GM18502 (cell line): Measurements from ENCODE around the gene METTL3.

Source experiments
- ATAC-seq: cut with Tn5 transposase; IDR thresholded peaks from one replicate; pipeline ENCODE4 v1.9.1; 2021; ENCODE audit warnings: mild to moderate bottlenecking; ENCODE audit not compliant: unreplicated experiment, poor library complexity

The METTL3 gene

DNA sequence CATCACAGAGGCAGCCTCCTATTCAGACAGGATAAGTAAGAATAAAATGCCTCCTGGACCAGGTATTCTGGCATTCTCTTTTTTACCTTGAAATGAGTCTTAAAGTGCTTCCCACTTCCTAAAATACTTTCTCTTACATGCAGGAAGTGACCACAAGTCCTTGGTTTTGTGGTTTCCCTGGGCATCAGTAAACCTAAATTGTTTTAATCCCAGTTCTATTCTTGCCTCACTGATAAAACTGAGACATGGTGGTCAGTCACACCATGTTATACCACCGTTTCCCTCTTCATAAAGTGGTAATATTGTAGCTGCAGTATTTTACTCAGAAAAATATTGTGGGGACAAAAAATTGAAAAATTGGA, 16.2 kb upstream of the METTL3 start:
- ATAC-seq = no peak

DNA sequence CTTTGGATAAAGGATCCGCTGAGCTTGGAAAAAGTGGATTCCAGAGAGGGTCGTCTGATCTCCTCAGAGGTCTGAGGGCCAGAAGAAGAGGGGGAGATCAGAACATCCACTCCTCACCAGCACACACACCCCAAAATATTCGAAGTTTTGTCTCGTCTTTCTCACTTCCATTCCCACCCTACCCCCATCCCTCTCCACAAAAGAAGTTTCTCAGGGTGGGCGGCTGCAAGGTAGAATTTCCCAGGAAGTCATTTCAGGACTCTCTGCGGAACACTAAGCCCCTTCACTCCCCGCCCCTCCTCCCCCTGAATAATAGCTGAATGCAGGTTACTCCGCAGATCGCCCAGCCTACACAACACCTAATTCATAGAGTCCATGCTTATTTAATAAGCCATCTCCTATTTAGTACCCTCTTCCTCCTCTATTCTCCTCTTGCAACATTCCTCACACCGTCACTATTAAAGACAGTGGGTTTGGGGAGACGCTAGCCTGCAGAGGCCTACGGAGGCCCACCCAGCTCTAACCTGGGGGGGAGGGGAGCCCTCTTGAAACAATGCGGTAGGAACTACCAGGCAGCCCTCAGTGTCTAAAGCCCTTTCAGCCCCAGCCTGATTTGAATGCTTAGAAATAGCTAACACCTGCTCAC, 15.7 kb upstream of the METTL3 start:
- peak; percentile 49 for ATAC-seq

GRCh38 chr14:21525962-21526671, 15.0 kb upstream of the METTL3 start, which contains the start of gene SALL2:
SALL2 (minus strand) TSS chr14:21526346; CDS start chr14:21526127, 219 bp downstream.
- peak; percentile 72 for ATAC-seq

- ATAC-seq = no peak
These were observed 14.4 kb upstream of the METTL3 start for GRCh38 chr14:21525571-21525961.

DNA sequence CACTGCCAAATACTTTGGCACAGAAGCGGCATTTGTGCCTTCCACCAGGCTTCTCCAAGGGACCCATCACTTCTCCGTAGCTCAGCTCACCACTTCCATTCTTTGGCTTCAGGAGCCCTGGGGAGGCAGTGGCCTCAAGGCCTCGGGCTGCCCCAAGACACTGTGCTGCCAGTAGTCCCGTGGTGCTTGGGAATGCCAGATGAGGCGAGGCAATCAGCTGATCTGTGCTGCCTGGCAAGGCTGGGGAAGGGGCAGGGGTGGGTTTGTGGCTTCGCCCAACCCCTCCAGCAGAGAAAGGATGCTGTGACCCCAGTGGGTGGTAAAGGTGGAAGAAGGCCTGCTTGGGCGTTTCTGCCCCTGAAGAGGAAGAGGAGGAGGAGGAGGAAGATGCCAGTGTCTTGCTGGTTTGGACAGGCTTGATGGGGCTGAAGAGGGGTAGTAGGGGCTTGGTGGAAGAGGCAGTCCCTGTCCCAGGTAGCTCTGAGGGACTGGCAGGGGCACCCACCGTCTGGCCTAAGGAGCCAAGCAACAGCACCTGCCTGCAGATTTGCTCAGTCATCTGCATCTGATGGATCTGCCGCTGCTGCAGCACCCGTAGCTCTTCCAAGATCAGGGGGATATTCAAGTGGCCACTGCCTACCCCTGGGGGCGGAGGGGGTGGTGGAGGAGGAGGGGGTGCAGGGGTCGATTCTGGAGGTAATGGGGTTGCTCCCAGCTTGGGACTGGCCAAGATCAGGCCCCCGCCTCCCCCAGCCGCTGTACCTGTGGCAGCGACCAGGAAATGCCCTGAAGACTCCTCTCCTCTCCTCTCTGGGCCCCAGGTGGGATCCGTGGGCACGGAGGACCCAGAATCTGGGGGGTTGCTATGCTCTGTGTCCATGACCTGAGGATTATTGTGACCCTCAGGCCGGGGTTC, 13.7 kb upstream of the METTL3 start:
- no peak for ATAC-seq

- no peak for ATAC-seq
These were observed 12.1 kb upstream of the METTL3 start for GRCh38 chr14:21523203-21523602.

GRCh38 chr14:21521501-21521900, 10.4 kb upstream of the METTL3 start:
- ATAC-seq = no peak

DNA sequence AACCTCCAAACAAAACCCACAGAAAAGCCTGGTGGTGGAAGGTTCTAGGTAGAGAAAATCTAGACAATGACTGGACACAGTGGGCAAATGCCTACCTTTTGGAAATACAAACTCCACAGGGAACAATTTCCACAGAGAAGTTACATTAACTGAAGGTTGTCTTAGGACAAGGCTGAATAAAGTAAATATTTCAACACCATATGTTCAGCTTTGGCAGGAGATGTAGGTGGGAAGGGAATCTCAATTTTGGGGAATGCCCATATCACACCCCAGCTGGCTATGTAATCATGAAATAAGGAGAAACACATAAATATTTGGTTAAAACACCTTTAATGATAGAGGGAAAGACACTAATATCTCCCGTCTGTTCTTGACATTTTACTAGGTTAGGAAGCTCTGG, 9.6 kb upstream of the METTL3 start:
- no peak for ATAC-seq

DNA sequence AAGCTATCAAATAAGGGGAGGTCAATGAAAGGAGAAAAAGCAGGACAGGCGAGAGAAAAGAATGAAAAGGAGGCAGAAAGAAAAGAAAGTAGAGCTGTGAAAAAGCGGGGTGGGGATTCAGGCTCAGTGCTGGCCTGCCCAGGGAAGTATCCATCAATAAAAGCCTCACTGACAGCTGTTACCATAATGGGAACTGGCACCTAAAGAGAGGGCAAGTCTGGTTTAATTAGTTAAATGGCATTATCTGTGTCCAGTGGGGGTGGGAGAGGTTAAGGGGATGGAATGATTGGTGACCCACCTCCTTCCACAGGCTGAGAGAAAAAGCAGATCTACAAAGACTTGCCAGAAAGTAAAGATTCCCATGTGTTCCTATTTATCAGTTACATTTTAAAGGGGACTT, 7.6 kb upstream of the METTL3 start:
- ATAC-seq = no peak

- ATAC-seq = no peak
These were observed 3.2 kb upstream of the METTL3 start for GRCh38 chr14:21514341-21514740.

GRCh38 chr14:21509432-21510143, 1.6 kb downstream of the METTL3 start:
- ATAC-seq = no peak

DNA sequence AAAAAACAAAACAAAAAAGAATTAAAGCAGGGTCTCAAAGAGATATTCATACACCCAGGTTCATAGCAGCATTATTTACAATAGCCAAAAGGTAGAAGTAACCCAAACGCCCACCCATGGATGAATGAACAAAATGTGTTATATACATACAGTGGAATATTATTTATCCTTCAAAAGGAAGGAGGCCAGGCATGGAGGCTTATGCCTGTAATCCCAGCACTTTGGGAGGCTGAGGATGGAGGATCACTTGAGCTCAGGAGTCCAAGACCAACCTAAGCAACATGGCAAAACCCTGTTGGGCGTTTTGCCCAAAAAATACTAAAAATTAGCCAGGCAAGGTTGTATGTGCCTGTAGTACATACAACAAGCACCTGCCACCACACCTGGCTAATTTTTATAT, 4.6 kb downstream of the METTL3 start:
- no peak for ATAC-seq

DNA sequence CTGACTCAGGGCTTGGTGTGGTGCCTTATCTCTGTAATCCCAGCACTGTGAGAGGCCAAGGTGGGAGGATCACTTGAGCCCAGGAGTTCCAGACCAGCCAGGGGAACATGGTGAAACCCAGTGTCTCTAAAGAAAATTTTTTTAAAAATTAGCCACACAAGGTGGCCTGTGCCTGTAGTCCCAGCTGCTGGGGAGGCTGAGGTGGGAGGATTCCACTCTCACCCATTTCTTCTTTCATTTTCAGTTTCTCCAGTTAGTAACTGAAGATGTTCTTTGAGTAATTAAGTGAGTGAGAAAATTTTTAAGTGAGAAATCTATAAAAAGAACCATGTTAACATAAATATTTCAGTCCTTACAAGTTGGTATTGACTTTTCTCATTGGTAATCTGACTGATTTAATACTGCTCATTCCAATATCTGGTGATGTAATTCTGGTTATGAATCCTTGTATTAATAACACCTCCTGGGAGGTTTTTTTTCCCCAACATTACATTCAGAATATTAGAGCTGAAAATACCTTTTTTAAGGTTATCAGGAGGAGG, 6.1 kb downstream of the METTL3 start:
- ATAC-seq = peak; percentile 82

GRCh38 chr14:21503376-21503775, 7.8 kb downstream of the METTL3 start:
- ATAC-seq = no peak

DNA sequence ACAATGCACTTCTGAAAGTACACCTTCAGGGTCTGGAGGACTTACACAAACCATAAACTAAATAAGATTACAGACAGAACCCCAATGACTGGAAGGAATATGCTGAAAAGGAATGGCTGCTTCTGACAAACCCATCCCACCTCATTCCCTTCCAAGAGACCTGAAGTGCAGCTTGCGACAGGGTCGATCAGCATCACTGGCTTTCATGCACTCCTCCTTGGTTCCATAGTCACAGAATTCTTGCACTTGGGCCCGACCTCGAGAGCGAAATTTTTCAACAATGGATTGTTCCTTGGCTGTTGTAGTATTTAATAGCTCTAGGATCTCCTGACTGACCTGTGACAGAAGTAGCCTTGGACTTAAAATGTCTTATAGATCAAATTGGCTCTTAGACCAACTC, 9.6 kb downstream of the METTL3 start:
- no peak for ATAC-seq

- ATAC-seq = no peak
These were observed 12.3 kb downstream of the METTL3 start for GRCh38 chr14:21498540-21499526.

DNA sequence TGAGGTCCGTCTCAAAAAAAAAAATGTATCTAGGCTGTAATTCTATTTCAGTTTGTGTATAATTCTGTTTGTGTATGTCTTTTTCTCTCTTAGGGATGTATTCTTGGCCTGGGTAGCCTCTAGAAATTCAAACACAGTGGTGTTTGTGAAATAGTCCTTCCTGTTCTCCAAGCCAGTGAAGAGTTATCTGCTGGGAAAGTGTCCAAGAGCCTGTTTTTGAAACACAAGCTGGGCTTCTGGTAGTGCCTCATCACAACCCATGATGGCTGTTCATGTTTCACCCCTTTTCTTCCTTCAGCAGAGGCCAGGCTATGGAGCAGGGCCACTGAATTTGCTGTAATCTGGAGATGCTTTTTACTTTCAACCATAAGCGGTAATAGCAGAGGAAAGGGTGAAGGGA, 14.7 kb downstream of the METTL3 start:
- ATAC-seq = no peak

DNA sequence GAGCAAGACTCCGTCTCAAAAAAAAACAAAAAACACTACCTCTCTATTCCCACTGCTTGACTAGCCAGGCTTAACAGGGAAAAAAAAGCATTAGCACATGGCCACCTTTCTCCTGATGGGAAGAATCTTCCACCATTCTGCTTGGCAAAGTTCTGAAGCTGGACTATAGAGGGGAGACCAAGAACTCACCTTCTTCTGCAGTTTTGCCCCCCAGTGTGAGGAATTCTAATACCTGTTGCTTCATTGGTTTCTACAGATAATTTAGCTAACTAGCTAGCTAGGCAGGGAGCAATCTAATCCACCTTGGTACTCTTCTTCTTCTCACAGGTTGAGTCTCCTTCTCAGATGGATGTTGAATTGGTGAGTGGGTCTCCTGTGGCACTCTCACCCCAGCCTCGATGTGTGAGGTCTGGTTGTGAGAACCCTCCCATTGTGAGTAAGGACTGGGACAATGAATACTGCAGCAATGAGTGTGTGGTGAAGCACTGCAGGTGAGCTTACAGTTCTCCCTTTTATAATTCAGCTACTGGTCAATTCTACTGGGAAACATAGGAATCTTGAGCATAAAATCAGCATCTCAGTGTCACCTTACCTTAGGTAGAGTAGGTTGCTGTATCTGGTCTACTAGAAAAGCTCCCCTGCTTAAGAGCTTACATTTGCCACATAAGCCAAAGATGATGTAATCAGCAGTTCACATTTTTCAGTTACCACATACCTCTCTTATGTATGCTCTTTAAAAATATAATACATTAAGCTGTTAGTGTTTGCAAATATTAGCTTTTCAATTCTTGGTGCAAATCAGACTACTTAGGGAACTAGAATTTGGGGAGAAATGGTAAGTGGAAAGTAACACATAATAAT, 16.0 kb downstream of the METTL3 start:
- ATAC-seq = no peak
